DND-41 (cell line): Measurements from ENCODE around the gene INPP5E.

Source experiments
- ATAC-seq: fragments of 200-7000 bp; cut with Tn5 transposase; 3 replicates; pipeline ENCODE4 v1.9.1; 2021; ENCODE audit warnings: low read depth; ENCODE audit not compliant: insufficient read depth
- DNase-seq: peaks from one replicate; pipeline ENCODE4 v3.0.0-alpha.2; 2020
- H2AFZ ChIP-seq: 2 replicates; pipeline ENCODE4 v1.6.0; 2012; ENCODE audit warnings: low read depth, low read length
- H3K27ac ChIP-seq: 2 replicates; pipeline ENCODE4 v1.5.1; 2012; ENCODE audit warnings: low read length, inconsistent platforms
- H3K27me3 ChIP-seq: fragments of 200-600 bp; sonication (generic); 2 replicates; pipeline ENCODE4 v1.6.0; 2012; ENCODE audit warnings: low read length, mild to moderate bottlenecking, inconsistent platforms; ENCODE audit not compliant: insufficient read depth, poor library complexity
- H3K36me3 ChIP-seq: 2 replicates; pipeline ENCODE4 v1.5.1; 2012; ENCODE audit warnings: low read length, inconsistent platforms; ENCODE audit not compliant: insufficient read depth
- H3K4me1 ChIP-seq: 2 replicates; pipeline ENCODE4 v1.5.1; 2012; ENCODE audit warnings: mild to moderate bottlenecking, low read length; ENCODE audit not compliant: insufficient read depth
- H3K4me2 ChIP-seq: 2 replicates; pipeline ENCODE4 v1.6.0; 2012; ENCODE audit warnings: mild to moderate bottlenecking, moderate library complexity, low read length, inconsistent platforms; ENCODE audit not compliant: insufficient read depth
- H3K4me3 ChIP-seq, 2 experiments: fragments of 200-600 bp in 1 of 2; shearing (Covaris generic) in 1 of 2; 2 replicates each; pipeline ENCODE4 v1.5.1; 2012 to 2016; ENCODE audit warnings: inconsistent platforms in 2 of 2, low read length in 2 of 2, mild to moderate bottlenecking in 2 of 2, low read depth in 1 of 2, moderate library complexity in 1 of 2
- H3K79me2 ChIP-seq: 2 replicates; pipeline ENCODE4 v1.6.0; 2012; ENCODE audit warnings: low read length, inconsistent platforms; ENCODE audit not compliant: insufficient read depth
- H3K9ac ChIP-seq: 2 replicates; pipeline ENCODE4 v1.6.0; 2012; ENCODE audit warnings: low read depth, mild to moderate bottlenecking, inconsistent platforms, low read length, moderate library complexity
- H3K9me3 ChIP-seq: 2 replicates; pipeline ENCODE4 v1.5.1; 2012; ENCODE audit warnings: low read length, moderate library complexity, mild to moderate bottlenecking, inconsistent platforms; ENCODE audit not compliant: insufficient read depth, severe bottlenecking
- H4K20me1 ChIP-seq: 2 replicates; pipeline ENCODE4 v1.6.0; 2012; ENCODE audit warnings: low read length; ENCODE audit not compliant: insufficient read depth
- EZH2 ChIP-seq: IDR thresholded peaks from 3 replicates; pipeline ENCODE4 v1.6.1; 2012; ENCODE audit warnings: borderline replicate concordance, low read depth, mild to moderate bottlenecking, moderate library complexity, low read length, inconsistent platforms; ENCODE audit not compliant: severe bottlenecking
- TF ChIP-seq, protein P1 (sequence below): IDR thresholded peaks from 2 replicates; pipeline ENCODE4 v1.5.1; 2012; ENCODE audit warnings: borderline replicate concordance, low read length, moderate library complexity, mild to moderate bottlenecking; ENCODE audit not compliant: poor library complexity, severe bottlenecking; ENCODE audit errors: extremely low read depth

The INPP5E gene

DNA sequence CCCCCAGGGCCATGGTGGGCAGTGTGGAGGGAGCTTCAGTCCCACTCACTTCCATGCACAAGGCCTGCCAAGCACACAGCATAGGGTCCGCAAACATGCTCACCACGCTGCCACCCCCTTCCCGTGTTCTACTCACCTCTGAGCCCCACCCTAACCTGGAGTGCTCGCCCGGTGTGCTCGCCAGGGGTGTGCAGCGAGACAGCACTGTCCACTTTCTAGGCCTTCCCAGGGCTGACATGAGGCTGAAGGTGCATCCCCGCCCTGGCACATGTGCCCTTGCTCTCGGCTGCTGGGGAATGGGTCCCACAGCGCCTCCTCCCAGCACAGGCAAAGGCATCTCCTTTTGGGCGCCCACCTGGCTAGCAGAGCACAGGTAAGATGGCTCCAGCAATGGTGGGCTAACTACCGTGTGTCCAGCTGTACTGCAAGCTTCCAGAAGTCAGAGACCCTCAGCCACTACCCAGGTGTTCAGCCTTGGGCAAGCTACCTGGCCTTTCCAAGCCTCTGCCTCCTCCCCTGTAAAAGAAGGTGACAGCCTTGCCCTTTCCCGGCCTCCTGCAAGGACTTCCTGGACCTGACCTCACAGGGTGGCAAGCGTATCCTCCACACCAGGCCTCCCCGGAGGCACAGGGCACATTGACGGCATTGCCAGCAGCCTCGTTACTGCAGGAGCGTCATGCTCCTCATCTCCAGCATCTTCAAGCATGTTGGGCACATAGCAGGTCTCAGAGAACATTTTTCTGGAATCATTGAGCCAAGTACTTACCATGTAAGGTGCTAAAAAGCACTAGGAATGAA is 47.4 kb upstream of the INPP5E start:
- no peaks in the 10 kb centered on the region for H3K27me3 ChIP-seq
- H3K4me3 ChIP-seq, result no peak overlapping the region
- H3K9me3 ChIP-seq, result no peaks in the 10 kb centered on the region
- peaks cover 23% of the 10 kb centered on the region for H3K4me1 ChIP-seq
- no peak overlapping the region for H3K4me2 ChIP-seq
- H3K27ac ChIP-seq, result no peak overlapping the region
- H2AFZ ChIP-seq, result no peak overlapping the region
- no peak for DNase-seq
- no peak overlapping the region for H3K9ac ChIP-seq
- H3K79me2 ChIP-seq, result peaks cover 12% of the 10 kb centered on the region
- TF ChIP-seq, protein P1, sequence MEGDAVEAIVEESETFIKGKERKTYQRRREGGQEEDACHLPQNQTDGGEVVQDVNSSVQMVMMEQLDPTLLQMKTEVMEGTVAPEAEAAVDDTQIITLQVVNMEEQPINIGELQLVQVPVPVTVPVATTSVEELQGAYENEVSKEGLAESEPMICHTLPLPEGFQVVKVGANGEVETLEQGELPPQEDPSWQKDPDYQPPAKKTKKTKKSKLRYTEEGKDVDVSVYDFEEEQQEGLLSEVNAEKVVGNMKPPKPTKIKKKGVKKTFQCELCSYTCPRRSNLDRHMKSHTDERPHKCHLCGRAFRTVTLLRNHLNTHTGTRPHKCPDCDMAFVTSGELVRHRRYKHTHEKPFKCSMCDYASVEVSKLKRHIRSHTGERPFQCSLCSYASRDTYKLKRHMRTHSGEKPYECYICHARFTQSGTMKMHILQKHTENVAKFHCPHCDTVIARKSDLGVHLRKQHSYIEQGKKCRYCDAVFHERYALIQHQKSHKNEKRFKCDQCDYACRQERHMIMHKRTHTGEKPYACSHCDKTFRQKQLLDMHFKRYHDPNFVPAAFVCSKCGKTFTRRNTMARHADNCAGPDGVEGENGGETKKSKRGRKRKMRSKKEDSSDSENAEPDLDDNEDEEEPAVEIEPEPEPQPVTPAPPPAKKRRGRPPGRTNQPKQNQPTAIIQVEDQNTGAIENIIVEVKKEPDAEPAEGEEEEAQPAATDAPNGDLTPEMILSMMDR, result no peak
- no peak for TF ChIP-seq EZH2
- ATAC-seq, result no peak
- H4K20me1 ChIP-seq, result peaks cover 21% of the 10 kb centered on the region
- no peaks in the 10 kb centered on the region; the same call in 1 of the 2 replicates for H3K36me3 ChIP-seq

DNA sequence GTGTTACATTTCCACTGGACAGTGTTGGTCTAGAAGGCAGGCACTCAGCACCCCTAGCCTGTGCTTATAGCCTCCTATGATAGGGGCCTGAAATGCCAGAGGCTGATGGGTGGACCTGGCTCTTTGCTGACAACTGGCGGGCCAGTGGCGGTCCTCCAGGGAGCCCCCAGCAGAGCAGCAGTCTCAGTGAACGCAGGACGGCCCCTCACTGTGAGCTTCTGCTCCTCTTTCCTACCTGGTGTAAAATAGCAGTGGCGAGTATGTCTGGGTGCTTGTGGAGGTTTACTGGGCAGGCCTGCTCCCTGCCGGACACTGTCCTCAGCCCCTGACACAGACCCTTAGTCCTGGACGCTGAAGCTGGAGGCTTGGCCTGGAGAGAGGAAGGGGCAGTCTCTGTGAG is 46.5 kb upstream of the INPP5E start:
- Histone ChIP-seq H3K9me3 (no peaks in the 10 kb centered on the region), H3K27me3 (no peaks in the 10 kb centered on the region), H3K4me1 (peaks cover 32% of the 10 kb centered on the region), H2AFZ (no peak overlapping the region), H3K27ac (no peak overlapping the region), H4K20me1 (peaks cover 29% of the 10 kb centered on the region), H3K36me3 (no peaks in the 10 kb centered on the region; the same call in 1 of the 2 replicates), H3K4me3 (no peak overlapping the region), H3K4me2 (no peak overlapping the region), H3K79me2 (peaks cover 20% of the 10 kb centered on the region), H3K9ac (no peak overlapping the region)
- DNase-seq (no peak), ATAC-seq (no peak)
- TF ChIP-seq, protein P1, result no peak
- no peak for TF ChIP-seq EZH2

DNA sequence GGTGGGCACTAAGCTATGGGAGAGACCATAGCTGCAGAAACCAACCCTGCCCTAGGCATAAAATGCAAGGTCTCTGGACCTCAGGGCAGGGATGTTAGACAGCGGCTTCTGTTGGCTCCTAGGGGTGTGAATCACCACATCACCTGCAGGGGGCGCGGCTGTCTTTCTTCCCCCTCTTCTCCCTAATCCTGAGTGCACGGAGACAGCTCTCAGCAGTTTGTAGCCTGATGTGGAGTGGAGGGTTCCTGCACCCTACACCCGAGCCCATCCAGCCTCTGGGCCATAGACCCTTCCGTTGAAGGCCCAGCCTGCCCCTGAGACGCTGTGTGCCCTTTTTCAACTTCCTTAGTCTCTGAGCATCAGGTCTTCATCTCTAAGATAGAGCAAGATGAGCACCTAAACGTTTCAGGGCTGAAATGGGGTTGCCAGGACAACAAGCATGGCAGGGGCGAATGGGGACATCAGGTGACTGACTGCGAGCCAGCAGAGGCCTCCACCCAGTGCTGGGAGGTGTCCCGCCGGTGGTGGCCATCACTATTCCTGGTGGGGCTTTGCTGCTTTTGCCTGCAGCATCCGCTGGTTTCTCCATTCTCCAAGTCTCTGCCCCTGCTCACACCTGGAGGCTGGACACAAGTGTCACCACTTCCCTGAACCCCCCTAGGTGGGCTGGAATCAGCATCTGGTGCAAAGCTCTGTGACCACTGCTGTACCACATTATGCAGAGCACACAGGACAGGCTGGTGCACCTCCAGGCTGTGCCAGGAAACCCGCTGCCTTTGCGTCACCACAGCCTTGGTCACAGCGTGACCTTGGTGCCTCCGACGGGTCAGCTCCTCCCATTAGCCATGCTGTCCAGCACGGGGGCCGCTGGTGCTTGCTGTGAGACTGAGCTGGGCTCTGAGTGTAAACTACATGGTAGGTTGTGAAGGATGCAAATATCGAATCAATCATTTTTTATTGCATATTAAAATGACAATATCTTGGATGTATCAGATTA is 45.7 kb upstream of the INPP5E start:
- Histone ChIP-seq H3K27me3 (no peaks in the 10 kb centered on the region), H4K20me1 (peaks cover 31% of the 10 kb centered on the region), H3K4me1 (peaks cover 35% of the 10 kb centered on the region), H3K79me2 (peaks cover 27% of the 10 kb centered on the region), H3K4me3 (no peak overlapping the region), H3K9ac (peak overlapping the region; percentile 93; the same call in 1 of the 2 replicates), H3K27ac (0 out of 2 replicates have a peak overlapping the region, but pooled peaks have one; percentile 25), H3K9me3 (no peaks in the 10 kb centered on the region), H2AFZ (no peak overlapping the region), H3K4me2 (peak overlapping the region; percentile 93), H3K36me3 (no peaks in the 10 kb centered on the region; the same call in 1 of the 2 replicates)
- ATAC-seq, result peak; percentile 51
- TF ChIP-seq, protein P1, result peak; percentile 91
- TF ChIP-seq EZH2, result no peak
- peak; percentile 83 for DNase-seq
